Measurements from ENCODE around the gene ST8SIA3.
A peak's percentile ranks its signal among the peaks of the same experiment; 100 is the strongest.

ST8SIA3 gene

GRCh38 chr18:57352271-57352701 is at the start of gene ST8SIA3:
Gene ST8SIA3 (plus strand): TSS chr18:57352557. CDS start chr18:57352847, 290 bp downstream.
- DNase-seq, result no peak

DNA sequence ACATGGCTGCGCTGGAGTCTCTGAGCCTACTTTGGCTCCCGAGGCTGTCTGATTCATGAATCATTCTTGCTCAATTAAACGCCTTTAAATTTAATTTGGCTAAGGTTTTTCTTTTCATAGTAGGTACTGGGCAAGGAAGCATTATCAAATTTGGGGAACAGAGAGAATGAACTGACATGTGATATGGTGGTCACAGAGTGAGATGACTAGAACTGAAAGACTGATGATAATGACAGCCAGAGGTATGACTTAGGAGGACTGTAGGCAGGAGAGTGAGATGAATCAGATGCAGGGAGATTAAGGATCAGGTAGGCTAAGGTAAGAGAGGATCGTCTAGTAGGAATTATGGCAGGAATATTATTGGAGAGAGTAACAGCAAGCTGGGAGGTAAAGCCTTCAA is 40.9 kb upstream of the ST8SIA3 start:
- DNase-seq, result no peak

- DNase-seq, result no peak
Observed at GRCh38 chr18:57312346-57313144, 39.8 kb upstream of the ST8SIA3 start.

GRCh38 chr18:57320603-57321002 is 31.8 kb upstream of the ST8SIA3 start:
- DNase-seq, result no peak

GRCh38 chr18:57325491-57326166 is 26.7 kb upstream of the ST8SIA3 start:
- DNase-seq, result no peak

DNA sequence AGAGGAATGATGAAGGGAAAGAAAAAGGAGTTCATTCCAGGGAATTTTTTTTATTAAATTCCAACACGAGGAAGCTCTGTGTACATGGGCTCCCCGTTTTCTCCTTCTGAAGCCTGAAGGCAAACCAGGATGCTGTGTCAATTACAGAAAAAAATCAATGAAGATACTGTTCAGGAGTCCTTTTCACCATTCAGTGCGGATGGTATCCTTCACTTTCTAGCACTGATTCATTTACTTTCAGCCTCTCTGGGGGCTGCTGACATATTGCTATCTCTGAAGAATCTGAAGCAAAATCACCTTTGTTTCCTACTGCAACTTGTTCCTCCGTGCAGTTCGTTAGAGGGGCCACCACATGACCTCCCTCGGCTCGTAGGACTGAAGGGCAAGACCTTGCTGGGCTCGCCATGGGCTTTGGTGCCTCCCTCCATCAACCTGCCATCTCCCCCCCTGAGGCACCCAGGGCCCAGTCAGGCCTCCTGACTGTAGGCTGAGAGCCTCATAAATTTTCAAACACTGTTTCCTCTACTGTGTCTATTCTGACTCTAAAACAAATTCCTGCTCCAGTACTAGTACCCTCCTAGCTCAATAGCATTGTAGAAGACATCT is 25.5 kb upstream of the ST8SIA3 start:
- DNase-seq, result no peak

DNA sequence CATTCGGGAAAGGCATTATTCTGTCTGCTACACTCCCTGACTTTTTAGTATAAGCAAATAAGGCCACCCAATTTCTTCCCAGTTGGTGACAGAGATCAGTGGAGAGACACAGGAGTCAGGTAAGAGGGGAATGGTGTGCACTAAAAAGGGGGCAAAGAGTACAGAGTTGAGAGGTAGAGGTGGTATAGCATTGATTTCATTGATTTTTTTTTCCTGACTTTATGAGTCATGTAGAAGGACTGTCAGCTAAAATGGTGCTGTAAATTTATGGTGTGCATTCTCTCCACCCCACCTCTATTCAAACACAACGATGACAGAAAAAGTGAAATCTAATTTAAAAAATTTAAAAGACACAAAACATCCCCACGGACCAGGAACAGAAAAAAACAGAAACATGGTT is 23.7 kb upstream of the ST8SIA3 start:
- DNase-seq, result no peak

GRCh38 chr18:57329856-57330255 is 22.5 kb upstream of the ST8SIA3 start:
- no peak for DNase-seq

GRCh38 chr18:57331718-57332117 is 20.6 kb upstream of the ST8SIA3 start:
- DNase-seq, result no peak

DNA sequence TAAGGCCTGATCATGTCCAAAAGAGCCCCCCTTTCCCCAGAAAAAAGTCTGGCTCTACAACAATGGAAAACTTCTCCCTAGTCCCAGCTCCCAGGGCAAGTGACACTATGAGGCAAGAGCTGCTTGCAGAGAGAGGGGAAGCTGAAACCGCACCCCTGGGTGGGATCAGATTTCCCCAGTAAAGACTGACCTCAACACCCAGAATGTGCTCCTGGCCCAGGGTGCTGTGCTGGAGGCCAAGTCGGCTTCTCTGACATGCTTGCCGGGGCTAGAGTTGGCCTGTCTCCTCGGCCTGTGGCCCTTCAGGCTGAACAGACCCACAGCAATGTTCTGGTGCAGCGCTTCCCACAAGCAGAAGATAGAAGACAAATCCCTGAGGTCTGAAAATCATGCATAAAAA is 18.4 kb upstream of the ST8SIA3 start:
- no peak for DNase-seq

- no peak for DNase-seq
Observed at GRCh38 chr18:57334383-57334782, 18.0 kb upstream of the ST8SIA3 start.

- DNase-seq, result no peak
Observed at GRCh38 chr18:57336343-57336742, 16.0 kb upstream of the ST8SIA3 start.

DNA sequence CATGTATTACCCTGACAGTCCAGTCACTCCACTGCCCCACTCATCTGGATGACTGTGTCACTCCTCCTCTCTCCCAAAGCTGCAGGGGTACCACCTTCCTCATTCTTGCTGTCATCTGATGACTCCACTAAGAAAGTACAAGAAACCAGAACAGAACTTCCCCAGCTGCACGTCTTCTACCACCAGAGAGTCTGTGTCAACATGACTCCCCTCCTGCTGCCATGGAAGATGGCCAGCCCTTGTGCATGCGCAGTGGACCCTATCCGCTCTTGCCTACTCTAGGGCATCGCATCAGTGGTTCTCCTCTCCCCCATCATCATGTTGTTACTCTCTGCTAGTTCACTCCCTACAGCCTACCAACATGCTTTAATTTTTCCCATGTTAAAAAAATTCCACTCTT is 14.5 kb upstream of the ST8SIA3 start:
- DNase-seq, result no peak

GRCh38 chr18:57343833-57344232 is 8.5 kb upstream of the ST8SIA3 start:
- no peak for DNase-seq

GRCh38 chr18:57346876-57347275 is 5.5 kb upstream of the ST8SIA3 start:
- DNase-seq, result no peak

- DNase-seq, result no peak
Observed at GRCh38 chr18:57347784-57348183, 4.6 kb upstream of the ST8SIA3 start.

DNA sequence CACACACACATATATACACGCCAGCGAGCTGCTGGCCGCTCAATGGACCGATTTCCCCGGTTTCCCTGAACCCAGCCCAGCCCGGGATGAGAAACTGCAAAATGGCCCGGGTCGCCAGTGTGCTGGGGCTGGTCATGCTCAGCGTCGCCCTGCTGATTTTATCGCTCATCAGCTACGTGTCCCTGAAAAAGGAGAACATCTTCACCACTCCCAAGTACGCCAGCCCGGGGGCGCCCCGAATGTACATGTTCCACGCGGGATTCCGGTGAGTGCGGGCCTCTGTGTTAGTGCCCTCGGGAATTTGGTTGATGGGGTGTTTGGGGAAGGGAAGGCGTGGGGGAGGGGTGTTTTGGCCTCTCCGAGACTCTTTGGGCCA is 392 bp downstream of the ST8SIA3 start:
- DNase-seq, result peak; percentile 10

- no peak for DNase-seq
Observed at GRCh38 chr18:57353137-57353939, 981 bp downstream of the ST8SIA3 start.

DNA sequence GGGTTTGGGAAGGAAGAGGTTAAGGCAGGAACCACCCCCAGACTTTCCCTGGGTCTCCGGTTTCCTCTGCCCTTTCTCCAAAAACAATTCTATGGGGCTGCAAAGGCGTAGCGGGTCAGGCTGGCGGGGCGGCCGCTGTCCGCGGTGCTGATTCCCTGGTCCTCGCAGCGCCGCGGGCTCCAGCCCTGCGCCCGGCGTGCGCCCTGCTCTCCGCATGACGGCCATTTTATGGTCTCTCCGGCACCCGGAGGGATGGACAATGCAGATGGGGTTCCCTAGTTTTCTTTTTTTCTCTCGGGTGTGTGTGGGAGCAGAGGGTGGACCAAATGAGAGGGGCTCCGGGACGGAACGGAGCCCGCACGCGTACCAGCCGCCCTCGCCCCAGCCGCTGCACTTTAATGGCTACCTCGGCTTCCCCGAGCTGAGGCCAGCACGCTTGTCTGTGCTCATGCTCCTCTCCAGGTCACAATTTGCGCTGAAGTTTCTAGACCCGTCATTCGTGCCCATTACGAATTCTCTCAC is 1.6 kb downstream of the ST8SIA3 start:
- peak; percentile 53 for DNase-seq

DNA sequence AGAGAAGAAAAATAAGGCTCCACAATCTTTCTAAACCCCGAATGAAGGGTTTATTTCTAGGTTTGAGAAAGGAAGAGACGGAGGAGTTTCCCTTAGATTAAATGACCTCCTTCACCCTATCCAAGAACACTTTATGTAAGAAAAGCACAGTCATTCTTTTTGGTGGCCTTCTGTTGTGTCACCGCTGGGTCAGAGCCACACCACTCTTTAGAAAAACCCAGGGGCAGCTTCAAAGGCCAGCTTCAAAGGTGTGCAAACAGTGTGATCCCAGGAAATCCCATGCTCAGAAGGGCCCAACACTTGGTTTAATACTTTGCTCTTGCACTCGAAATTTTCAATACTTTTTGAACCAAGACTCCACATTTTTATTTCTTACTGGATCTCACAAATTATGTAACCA is 7.1 kb downstream of the ST8SIA3 start:
- DNase-seq, result no peak

DNA sequence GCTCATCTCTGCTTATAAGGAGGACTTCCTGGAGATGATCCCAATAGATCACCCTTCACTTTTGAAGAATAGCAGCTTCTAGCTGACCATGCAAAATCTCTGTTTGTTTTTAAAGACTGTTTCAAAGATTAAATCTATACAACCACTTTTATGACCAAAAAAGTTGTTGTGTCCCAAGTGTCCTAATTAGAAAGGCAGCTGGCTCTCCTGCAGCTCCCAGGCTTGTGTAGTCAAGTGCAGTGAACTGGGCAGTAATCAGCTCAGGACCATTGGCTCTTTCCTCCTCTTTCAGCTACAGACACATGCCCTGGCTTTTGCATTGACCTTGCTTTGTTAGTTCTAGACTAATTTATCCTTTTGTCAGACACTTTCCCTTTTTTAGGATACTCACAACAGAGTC is 10.4 kb downstream of the ST8SIA3 start:
- no peak for DNase-seq

GRCh38 chr18:57364460-57364859 is 12.1 kb downstream of the ST8SIA3 start:
- no peak for DNase-seq

GRCh38 chr18:57366528-57367081 is 14.2 kb downstream of the ST8SIA3 start:
- no peak for DNase-seq

All from NCI-H748 treated with DMSO at 0.1 percent for 48 hours (cell line).